OCI-LY7 (cell line): ENCODE results near the gene IDI2. TPM values are rescaled to one million over a fixed set of nuclear protein-coding genes. Genes with fewer than 3 reads are reported as not detected.

Experiments used
- BruUV-seq: library from RNA; stranded (reverse); fragments of 400-500 nt; replicated peaks from 2 replicates; lab custom pipeline; 2021; lab: Mats Ljungman, UMichigan
- CTCF ChIA-PET: fragments of 300-600 bp; sonication (Branson Sonifier 250); formaldehyde crosslinking; loops from one replicate; lab custom pipeline; 2022; ENCODE audit warnings: antibody characterized with exemption; ENCODE audit not compliant: unreplicated experiment; lab: Charles Lee
- POLR2A ChIA-PET: fragments of 300-600 bp; sonication (Branson Sonifier 250); formaldehyde crosslinking; loops from one replicate; lab custom pipeline; 2022; ENCODE audit warnings: antibody characterized with exemption; lab: Charles Lee
- DNase-seq: peaks from one replicate; pipeline ENCODE4 v3.0.0-alpha.2; 2015; ENCODE audit warnings: low spot score
- H2AFZ ChIP-seq: fragments of 200-600 bp; sonication (generic), shearing (Covaris generic); 2 replicates; pipeline ENCODE4 v1.6.1; 2014; ENCODE audit warnings: mild to moderate bottlenecking, antibody characterized with exemption, low read length, moderate library complexity
- H3K27ac ChIP-seq: fragments of 200-600 bp; sonication (generic); 2 replicates; pipeline ENCODE4 v1.5.1; 2014; ENCODE audit warnings: mixed run types, low read depth, mild to moderate bottlenecking, moderate library complexity, low read length, inconsistent platforms; ENCODE audit not compliant: poor library complexity, severe bottlenecking
- H3K36me3 ChIP-seq: fragments of 200-600 bp; sonication (generic); 2 replicates; pipeline ENCODE4 v1.6.1; 2014; ENCODE audit warnings: mild to moderate bottlenecking, antibody characterized with exemption, low read length, moderate library complexity, mixed read lengths; ENCODE audit not compliant: insufficient read depth
- H3K4me1 ChIP-seq: fragments of 200-600 bp; sonication (generic); 2 replicates; pipeline ENCODE4 v1.5.1; 2014; ENCODE audit warnings: mild to moderate bottlenecking, low read length; ENCODE audit not compliant: insufficient read depth, poor library complexity, severe bottlenecking
- H3K4me2 ChIP-seq: fragments of 200-600 bp; sonication (generic); 2 replicates; pipeline ENCODE4 v1.6.1; 2014; ENCODE audit warnings: mild to moderate bottlenecking, low read length
- H3K4me3 ChIP-seq: fragments of 200-600 bp; sonication (generic); 2 replicates; pipeline ENCODE4 v1.5.1; 2014; ENCODE audit warnings: mild to moderate bottlenecking, low read depth, low read length; ENCODE audit not compliant: poor library complexity, severe bottlenecking
- H3K79me2 ChIP-seq: fragments of 200-600 bp; sonication (generic); 2 replicates; pipeline ENCODE4 v1.6.1; 2016; ENCODE audit warnings: low read depth, mild to moderate bottlenecking, low read length, moderate library complexity, mixed read lengths; ENCODE audit not compliant: insufficient read depth
- H3K9me2 ChIP-seq: fragments of 200-600 bp; sonication (generic); 2 replicates; pipeline ENCODE4 v1.6.1; 2016; ENCODE audit warnings: mild to moderate bottlenecking, low read length, mixed read lengths; ENCODE audit not compliant: insufficient read depth
- H3K9me3 ChIP-seq: fragments of 200-600 bp; sonication (generic); 2 replicates; pipeline ENCODE4 v1.6.1; 2014; ENCODE audit warnings: mild to moderate bottlenecking, mixed run types, low read length, mixed read lengths
- H4K20me1 ChIP-seq: fragments of 200-600 bp; sonication (generic); 2 replicates; pipeline ENCODE4 v1.6.1; 2014; ENCODE audit warnings: mild to moderate bottlenecking, antibody characterized with exemption, low read length, moderate library complexity, mixed read lengths; ENCODE audit not compliant: insufficient read depth
- EZH2phosphoT487 ChIP-seq: fragments of 200-600 bp; sonication (generic); IDR thresholded peaks from 2 replicates; pipeline ENCODE4 v1.6.1; 2018; ENCODE audit warnings: low read depth, borderline replicate concordance, mild to moderate bottlenecking, mixed run types, antibody characterized with exemption, low read length, moderate library complexity, mixed read lengths
- intact Hi-C: fragments of 100-400 bp; cut with micrococcal nuclease; formaldehyde crosslinking; loops from one replicate; pipeline ENCODE4 v1.10.0; 2022; ENCODE audit not compliant: unreplicated experiment
- total RNA-seq, 2 experiments: library from RNA; depleted of rRNA in 1 of 2; stranded (reverse); fragments of >200 nt in 1 of 2; shearing (Covaris generic) in 1 of 2; gene quantifications; 2 replicates each; pipeline ENCODE4 v1.2.3, GENCODE V29; 2014 to 2022
- TF ChIP-seq, protein P1 (sequence below): fragments of 200-600 bp; sonication (generic); conservative IDR thresholded peaks from 2 replicates; pipeline ENCODE4 v1.5.1; 2014; ENCODE audit warnings: mild to moderate bottlenecking, antibody characterized with exemption, low read length, moderate library complexity, mixed read lengths

Gene IDI2
- total RNA-seq, 2 experiments from 2014 or later = not detected

DNA sequence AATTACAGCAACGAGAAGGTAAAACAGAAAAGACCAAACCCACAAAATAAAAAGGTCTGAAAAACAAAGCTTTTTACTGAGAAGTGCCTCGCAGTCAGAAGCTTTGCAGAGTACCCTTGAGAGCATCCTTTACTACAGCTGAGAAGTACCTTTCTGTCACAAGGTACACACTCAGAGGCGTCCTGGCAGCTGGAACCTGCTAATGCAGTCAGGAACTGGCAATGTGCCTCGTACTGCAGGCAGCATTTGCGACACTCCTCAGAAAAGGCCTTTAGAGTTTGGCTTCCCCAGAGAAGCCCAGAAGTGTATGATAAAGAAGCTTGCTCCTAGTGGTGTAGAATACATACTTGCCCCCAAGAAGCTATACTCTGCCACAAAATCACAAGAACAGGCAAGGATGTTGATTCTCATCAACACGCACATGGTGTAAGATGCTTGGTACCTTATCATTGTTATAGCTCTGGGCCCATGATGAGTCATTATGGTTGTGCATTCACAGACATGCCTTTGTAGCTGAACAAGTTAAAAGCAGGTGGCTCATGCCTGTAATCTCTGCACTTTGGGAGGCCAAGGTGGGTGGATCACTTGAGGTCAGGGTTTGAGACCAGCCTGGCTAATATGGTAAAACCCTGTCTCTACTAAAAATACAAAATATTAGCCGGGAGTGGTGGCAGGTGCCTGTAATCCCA, 39.4 kb downstream of the IDI2 start:
- H3K36me3 ChIP-seq = peaks cover 29% of the 10 kb centered on the region
- CTCF ChIA-PET = no interaction called here
- H2AFZ ChIP-seq = no peak overlapping the region
- H3K4me3 ChIP-seq = no peak overlapping the region
- H3K79me2 ChIP-seq = peaks cover 38% of the 10 kb centered on the region
- H3K4me1 ChIP-seq = peaks cover 26% of the 10 kb centered on the region
- no peaks in the 10 kb centered on the region for H3K9me2 ChIP-seq
- intact Hi-C loops = loop anchor here (2.0 kb wide), 1 partner anchor 57 kb away; no protein-coding TSS in a partner anchor
- no TSS peak for BruUV-seq
- no peak for DNase-seq
- POLR2A ChIA-PET = interaction anchor here (0.6 to 2.5 kb wide), 3 partner anchors 8 to 105 kb away, joined by 3 to 13 read pairs (median 3); no protein-coding TSS in a partner anchor
- H3K9me3 ChIP-seq = peaks cover under 1% of the 10 kb centered on the region; the same call in 1 of the 2 replicates
- no peak overlapping the region for H3K27ac ChIP-seq
- TF ChIP-seq EZH2phosphoT487 = no peak
- TF ChIP-seq, protein P1, sequence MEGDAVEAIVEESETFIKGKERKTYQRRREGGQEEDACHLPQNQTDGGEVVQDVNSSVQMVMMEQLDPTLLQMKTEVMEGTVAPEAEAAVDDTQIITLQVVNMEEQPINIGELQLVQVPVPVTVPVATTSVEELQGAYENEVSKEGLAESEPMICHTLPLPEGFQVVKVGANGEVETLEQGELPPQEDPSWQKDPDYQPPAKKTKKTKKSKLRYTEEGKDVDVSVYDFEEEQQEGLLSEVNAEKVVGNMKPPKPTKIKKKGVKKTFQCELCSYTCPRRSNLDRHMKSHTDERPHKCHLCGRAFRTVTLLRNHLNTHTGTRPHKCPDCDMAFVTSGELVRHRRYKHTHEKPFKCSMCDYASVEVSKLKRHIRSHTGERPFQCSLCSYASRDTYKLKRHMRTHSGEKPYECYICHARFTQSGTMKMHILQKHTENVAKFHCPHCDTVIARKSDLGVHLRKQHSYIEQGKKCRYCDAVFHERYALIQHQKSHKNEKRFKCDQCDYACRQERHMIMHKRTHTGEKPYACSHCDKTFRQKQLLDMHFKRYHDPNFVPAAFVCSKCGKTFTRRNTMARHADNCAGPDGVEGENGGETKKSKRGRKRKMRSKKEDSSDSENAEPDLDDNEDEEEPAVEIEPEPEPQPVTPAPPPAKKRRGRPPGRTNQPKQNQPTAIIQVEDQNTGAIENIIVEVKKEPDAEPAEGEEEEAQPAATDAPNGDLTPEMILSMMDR = no peak
- peaks cover 17% of the 10 kb centered on the region for H4K20me1 ChIP-seq
- H3K4me2 ChIP-seq = no peak overlapping the region

DNA sequence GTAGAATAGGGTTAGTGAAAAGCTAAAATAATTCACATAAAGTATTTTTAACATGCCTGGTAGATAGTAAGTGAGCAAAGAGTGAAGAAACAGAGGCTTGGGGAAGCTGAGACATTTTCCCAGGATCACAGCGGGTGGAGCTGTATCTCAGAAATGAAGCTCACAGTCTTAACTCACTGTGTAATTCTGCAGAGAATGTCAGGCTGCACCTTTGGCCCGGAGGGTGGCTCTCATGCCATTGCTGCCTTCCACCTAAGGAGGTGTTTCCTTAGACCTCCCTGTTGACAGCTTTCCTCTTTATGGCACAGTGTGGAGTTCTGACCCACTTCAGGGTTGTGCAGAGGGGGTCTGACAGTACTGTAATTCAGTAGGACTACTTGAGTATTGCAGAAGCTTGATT, 40.3 kb downstream of the IDI2 start:
- Histone ChIP-seq H3K4me2 (no peak overlapping the region), H3K9me3 (peaks cover 10% of the 10 kb centered on the region), H3K27ac (no peak overlapping the region), H3K36me3 (peaks cover 19% of the 10 kb centered on the region), H4K20me1 (peaks cover 10% of the 10 kb centered on the region; the same call in 1 of the 2 replicates), H2AFZ (no peak overlapping the region), H3K9me2 (no peaks in the 10 kb centered on the region), H3K79me2 (peaks cover 29% of the 10 kb centered on the region), H3K4me1 (peaks cover 20% of the 10 kb centered on the region), H3K4me3 (no peak overlapping the region)
- CTCF ChIA-PET = interaction anchor here (0.5 kb wide), 1 partner anchor 986 kb away, joined by 3 read pairs; no protein-coding TSS in a partner anchor
- POLR2A ChIA-PET = interaction anchor here (2.5 kb wide), 1 partner anchor 13 kb away, joined by 13 read pairs; no protein-coding TSS in a partner anchor
- intact Hi-C loops = no loop called here
- TF ChIP-seq, protein P1 = no peak
- no peak for TF ChIP-seq EZH2phosphoT487
- BruUV-seq = no TSS peak
- no peak for DNase-seq
